ENCODE data around the gene AFG1L. TPM values are rescaled to one million over a fixed set of nuclear protein-coding genes. Genes with fewer than 3 reads are reported as not detected.
A peak's percentile ranks its signal among the peaks of the same experiment; 100 is the strongest.

Gene AFG1L
- total RNA-seq, 2 donors from 2014 or later = 3.5 TPM

- intact Hi-C loops (cut with DNase I) = no loop called here
- H3K36me3 ChIP-seq = no peaks in the 10 kb centered on the region
- H3K4me3 ChIP-seq = no peak overlapping the region
- TF ChIP-seq CTCF (IDR thresholded peaks at IDR 0.05) (no peak), POLR2AphosphoS5 (IDR thresholded peaks at IDR 0.05) (no peak), POLR2A (IDR thresholded peaks at IDR 0.05) (no peak)
- no peak overlapping the region for H3K27ac ChIP-seq
- H3K4me1 ChIP-seq (replicated peaks) = no peaks in the 10 kb centered on the region
- 92% methylated on average over 5 of the region's 5 CpGs for WGBS
- no peaks in the 10 kb centered on the region for H3K9me3 ChIP-seq
- no peak for DNase-seq (ENCODE audit: low spot score)
- H3K27me3 ChIP-seq (replicated peaks; ENCODE audit: insufficient read depth) = no peaks in the 10 kb centered on the region
Measured at GRCh38 chr6:108252055-108252454, 42.8 kb upstream of the AFG1L start.

GRCh38 chr6:108253241-108253640 lies 41.6 kb upstream of the AFG1L start:
- Histone ChIP-seq H3K4me1 (replicated peaks) (no peaks in the 10 kb centered on the region), H3K27me3 (replicated peaks; ENCODE audit: insufficient read depth) (no peaks in the 10 kb centered on the region), H3K27ac (no peak overlapping the region), H3K9me3 (no peaks in the 10 kb centered on the region), H3K4me3 (no peak overlapping the region), H3K36me3 (no peaks in the 10 kb centered on the region)
- 92% methylated on average over 1 of the region's 1 CpG for WGBS
- intact Hi-C loops (cut with DNase I) = no loop called here
- TF ChIP-seq POLR2A (IDR thresholded peaks at IDR 0.05) (no peak), POLR2AphosphoS5 (IDR thresholded peaks at IDR 0.05) (no peak), CTCF (IDR thresholded peaks at IDR 0.05) (no peak)
- DNase-seq (ENCODE audit: low spot score) = no peak

- Histone ChIP-seq H3K4me3 (no peak overlapping the region), H3K9me3 (no peaks in the 10 kb centered on the region), H3K27me3 (replicated peaks; ENCODE audit: insufficient read depth) (no peaks in the 10 kb centered on the region), H3K4me1 (replicated peaks) (no peaks in the 10 kb centered on the region), H3K27ac (no peak overlapping the region), H3K36me3 (no peaks in the 10 kb centered on the region)
- intact Hi-C loops (cut with DNase I) = no loop called here
- no peak for DNase-seq (ENCODE audit: low spot score)
- WGBS = 93% methylated on average over 4 of the region's 4 CpGs
- no peak for TF ChIP-seq CTCF (IDR thresholded peaks at IDR 0.05)
- no peak for TF ChIP-seq POLR2AphosphoS5 (IDR thresholded peaks at IDR 0.05)
- TF ChIP-seq POLR2A (IDR thresholded peaks at IDR 0.05) = no peak
Measured at GRCh38 chr6:108254433-108255410, 40.1 kb upstream of the AFG1L start.

- no peaks in the 10 kb centered on the region for H3K9me3 ChIP-seq
- H3K4me3 ChIP-seq = peak overlapping the region; percentile 96 to 100
- H3K36me3 ChIP-seq = no peaks in the 10 kb centered on the region
- peak overlapping the region; percentile 98 for H3K27ac ChIP-seq
- H3K4me1 ChIP-seq (replicated peaks) = no peaks in the 10 kb centered on the region
- TF ChIP-seq POLR2A (IDR thresholded peaks at IDR 0.05) (peak; percentile 20), CTCF (IDR thresholded peaks at IDR 0.05) (no peak), POLR2AphosphoS5 (IDR thresholded peaks at IDR 0.05) (peak; percentile 67)
- WGBS = under 1% methylated on average over 28 of the region's 29 CpGs
- H3K27me3 ChIP-seq (replicated peaks; ENCODE audit: insufficient read depth) = no peaks in the 10 kb centered on the region
- intact Hi-C loops (cut with DNase I) = no loop called here
- peak; percentile 36 for DNase-seq (ENCODE audit: low spot score)
Measured at GRCh38 chr6:108260126-108260808, 34.6 kb upstream of the AFG1L start.

Measured in prostate gland (tissue), 2 donors.